ENCODE data around the gene ZBED6.
A peak's percentile ranks its signal among the peaks of the same experiment; 100 is the strongest.

ZBED6 gene

DNA sequence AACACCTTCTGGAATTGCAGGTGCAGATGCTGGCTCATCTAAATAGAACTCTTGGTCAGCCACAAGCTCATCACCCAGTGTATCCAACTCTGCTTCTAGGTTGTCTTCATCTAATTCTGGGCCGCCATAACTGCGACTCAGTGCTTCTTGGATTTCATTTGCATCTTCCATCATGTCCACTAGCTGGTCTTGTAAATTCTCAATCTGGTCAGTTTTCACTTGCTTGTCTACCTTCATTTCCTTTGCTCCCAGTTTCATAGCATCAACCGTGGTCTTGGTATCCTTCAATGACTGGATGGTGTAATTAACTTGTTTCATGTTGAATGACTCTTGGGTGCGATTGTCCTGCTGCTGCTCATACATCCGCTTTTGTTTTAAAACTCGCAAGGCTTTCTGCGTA lies 10.3 kb downstream of the ZBED6 start (continued):
- TF ChIP-seq PPARA (CRISPR knock-in tag; IDR thresholded peaks at IDR 0.05; ENCODE audit: borderline replicate concordance), result no peak
- TF ChIP-seq ISL1 (CRISPR knock-in tag; IDR thresholded peaks at IDR 0.05), result no peak
- no peak for TF ChIP-seq RARB (CRISPR knock-in tag; IDR thresholded peaks at IDR 0.05)
- no peak for TF ChIP-seq ZFP3 (CRISPR knock-in tag; IDR thresholded peaks at IDR 0.05)
- no peak for TF ChIP-seq ZNF8 (CRISPR knock-in tag; IDR thresholded peaks at IDR 0.05)
- no peak for TF ChIP-seq ESRRG (CRISPR knock-in tag; IDR thresholded peaks at IDR 0.05)
- TF ChIP-seq, protein P1, sequence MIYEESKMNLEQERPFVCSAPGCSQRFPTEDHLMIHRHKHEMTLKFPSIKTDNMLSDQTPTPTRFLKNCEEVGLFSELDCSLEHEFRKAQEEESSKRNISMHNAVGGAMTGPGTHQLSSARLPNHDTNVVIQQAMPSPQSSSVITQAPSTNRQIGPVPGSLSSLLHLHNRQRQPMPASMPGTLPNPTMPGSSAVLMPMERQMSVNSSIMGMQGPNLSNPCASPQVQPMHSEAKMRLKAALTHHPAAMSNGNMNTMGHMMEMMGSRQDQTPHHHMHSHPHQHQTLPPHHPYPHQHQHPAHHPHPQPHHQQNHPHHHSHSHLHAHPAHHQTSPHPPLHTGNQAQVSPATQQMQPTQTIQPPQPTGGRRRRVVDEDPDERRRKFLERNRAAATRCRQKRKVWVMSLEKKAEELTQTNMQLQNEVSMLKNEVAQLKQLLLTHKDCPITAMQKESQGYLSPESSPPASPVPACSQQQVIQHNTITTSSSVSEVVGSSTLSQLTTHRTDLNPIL (CRISPR knock-in tag; IDR thresholded peaks at IDR 0.05; ENCODE audit: low read depth), result no peak
- TF ChIP-seq ZNF70 (CRISPR knock-in tag; IDR thresholded peaks at IDR 0.05), result no peak

DNA sequence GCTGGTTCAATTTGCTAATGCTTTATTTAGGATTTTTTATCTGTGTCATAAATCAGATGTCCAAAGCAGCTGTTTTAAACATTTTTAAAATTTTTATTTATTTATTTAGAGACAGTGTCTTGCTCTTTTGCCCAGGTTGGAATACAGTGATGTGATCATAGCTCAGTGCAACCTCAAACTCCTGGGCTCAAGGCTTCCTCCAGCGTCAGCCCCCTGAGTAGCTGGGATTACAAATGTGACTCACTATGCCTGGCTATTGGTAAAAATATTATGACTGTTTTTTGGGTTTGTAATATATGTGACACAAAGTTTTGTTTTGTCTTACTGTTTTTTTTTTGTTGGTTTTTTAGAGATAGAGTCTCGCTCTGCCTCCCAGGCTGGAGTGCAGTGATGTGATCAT lies 11.8 kb downstream of the ZBED6 start:
- TF ChIP-seq ZNF70 (CRISPR knock-in tag; IDR thresholded peaks at IDR 0.05) (no peak), RARB (CRISPR knock-in tag; IDR thresholded peaks at IDR 0.05) (no peak), TOX (CRISPR knock-in tag; IDR thresholded peaks at IDR 0.05; ENCODE audit: borderline replicate concordance) (no peak), ESRRG (CRISPR knock-in tag; IDR thresholded peaks at IDR 0.05) (no peak), TCF4 (CRISPR knock-in tag; IDR thresholded peaks at IDR 0.05; ENCODE audit: borderline replicate concordance) (no peak), ZFP30 (CRISPR knock-in tag; IDR thresholded peaks at IDR 0.05) (no peak), CSDC2 (CRISPR knock-in tag; IDR thresholded peaks at IDR 0.05) (no peak), ZC3H10 (CRISPR knock-in tag; IDR thresholded peaks at IDR 0.05) (no peak), ISL1 (CRISPR knock-in tag; IDR thresholded peaks at IDR 0.05) (no peak), GLIS3 (CRISPR knock-in tag; IDR thresholded peaks at IDR 0.05) (no peak), ZNF8 (CRISPR knock-in tag; IDR thresholded peaks at IDR 0.05) (no peak), ZNF565 (CRISPR knock-in tag; conservative IDR thresholded peaks at IDR 0.05; ENCODE audit: low read depth) (no peak), ZFP3 (CRISPR knock-in tag; IDR thresholded peaks at IDR 0.05) (no peak), BACH2 (CRISPR knock-in tag; IDR thresholded peaks at IDR 0.05; ENCODE audit: borderline replicate concordance) (no peak), OSR1 (CRISPR knock-in tag; IDR thresholded peaks at IDR 0.05) (no peak)
- TF ChIP-seq, protein P2, sequence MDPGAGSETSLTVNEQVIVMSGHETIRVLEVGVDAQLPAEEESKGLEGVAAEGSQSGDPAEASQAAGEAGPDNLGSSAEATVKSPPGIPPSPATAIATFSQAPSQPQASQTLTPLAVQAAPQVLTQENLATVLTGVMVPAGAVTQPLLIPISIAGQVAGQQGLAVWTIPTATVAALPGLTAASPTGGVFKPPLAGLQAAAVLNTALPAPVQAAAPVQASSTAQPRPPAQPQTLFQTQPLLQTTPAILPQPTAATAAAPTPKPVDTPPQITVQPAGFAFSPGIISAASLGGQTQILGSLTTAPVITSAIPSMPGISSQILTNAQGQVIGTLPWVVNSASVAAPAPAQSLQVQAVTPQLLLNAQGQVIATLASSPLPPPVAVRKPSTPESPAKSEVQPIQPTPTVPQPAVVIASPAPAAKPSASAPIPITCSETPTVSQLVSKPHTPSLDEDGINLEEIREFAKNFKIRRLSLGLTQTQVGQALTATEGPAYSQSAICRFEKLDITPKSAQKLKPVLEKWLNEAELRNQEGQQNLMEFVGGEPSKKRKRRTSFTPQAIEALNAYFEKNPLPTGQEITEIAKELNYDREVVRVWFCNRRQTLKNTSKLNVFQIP (CRISPR knock-in tag; IDR thresholded peaks at IDR 0.05; ENCODE audit: borderline replicate concordance, low read depth), result no peak
- TF ChIP-seq, protein P3, sequence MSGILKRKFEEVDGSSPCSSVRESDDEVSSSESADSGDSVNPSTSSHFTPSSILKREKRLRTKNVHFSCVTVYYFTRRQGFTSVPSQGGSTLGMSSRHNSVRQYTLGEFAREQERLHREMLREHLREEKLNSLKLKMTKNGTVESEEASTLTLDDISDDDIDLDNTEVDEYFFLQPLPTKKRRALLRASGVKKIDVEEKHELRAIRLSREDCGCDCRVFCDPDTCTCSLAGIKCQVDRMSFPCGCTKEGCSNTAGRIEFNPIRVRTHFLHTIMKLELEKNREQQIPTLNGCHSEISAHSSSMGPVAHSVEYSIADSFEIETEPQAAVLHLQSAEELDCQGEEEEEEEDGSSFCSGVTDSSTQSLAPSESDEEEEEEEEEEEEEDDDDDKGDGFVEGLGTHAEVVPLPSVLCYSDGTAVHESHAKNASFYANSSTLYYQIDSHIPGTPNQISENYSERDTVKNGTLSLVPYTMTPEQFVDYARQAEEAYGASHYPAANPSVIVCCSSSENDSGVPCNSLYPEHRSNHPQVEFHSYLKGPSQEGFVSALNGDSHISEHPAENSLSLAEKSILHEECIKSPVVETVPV (CRISPR knock-in tag; IDR thresholded peaks at IDR 0.05), result no peak
- TF ChIP-seq, protein P1 (CRISPR knock-in tag; IDR thresholded peaks at IDR 0.05; ENCODE audit: low read depth), result no peak
- TF ChIP-seq, protein P4, sequence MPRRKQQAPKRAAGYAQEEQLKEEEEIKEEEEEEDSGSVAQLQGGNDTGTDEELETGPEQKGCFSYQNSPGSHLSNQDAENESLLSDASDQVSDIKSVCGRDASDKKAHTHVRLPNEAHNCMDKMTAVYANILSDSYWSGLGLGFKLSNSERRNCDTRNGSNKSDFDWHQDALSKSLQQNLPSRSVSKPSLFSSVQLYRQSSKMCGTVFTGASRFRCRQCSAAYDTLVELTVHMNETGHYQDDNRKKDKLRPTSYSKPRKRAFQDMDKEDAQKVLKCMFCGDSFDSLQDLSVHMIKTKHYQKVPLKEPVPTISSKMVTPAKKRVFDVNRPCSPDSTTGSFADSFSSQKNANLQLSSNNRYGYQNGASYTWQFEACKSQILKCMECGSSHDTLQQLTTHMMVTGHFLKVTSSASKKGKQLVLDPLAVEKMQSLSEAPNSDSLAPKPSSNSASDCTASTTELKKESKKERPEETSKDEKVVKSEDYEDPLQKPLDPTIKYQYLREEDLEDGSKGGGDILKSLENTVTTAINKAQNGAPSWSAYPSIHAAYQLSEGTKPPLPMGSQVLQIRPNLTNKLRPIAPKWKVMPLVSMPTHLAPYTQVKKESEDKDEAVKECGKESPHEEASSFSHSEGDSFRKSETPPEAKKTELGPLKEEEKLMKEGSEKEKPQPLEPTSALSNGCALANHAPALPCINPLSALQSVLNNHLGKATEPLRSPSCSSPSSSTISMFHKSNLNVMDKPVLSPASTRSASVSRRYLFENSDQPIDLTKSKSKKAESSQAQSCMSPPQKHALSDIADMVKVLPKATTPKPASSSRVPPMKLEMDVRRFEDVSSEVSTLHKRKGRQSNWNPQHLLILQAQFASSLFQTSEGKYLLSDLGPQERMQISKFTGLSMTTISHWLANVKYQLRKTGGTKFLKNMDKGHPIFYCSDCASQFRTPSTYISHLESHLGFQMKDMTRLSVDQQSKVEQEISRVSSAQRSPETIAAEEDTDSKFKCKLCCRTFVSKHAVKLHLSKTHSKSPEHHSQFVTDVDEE (CRISPR knock-in tag; IDR thresholded peaks at IDR 0.05), result no peak
- ATAC-seq, result peak; percentile 84

DNA sequence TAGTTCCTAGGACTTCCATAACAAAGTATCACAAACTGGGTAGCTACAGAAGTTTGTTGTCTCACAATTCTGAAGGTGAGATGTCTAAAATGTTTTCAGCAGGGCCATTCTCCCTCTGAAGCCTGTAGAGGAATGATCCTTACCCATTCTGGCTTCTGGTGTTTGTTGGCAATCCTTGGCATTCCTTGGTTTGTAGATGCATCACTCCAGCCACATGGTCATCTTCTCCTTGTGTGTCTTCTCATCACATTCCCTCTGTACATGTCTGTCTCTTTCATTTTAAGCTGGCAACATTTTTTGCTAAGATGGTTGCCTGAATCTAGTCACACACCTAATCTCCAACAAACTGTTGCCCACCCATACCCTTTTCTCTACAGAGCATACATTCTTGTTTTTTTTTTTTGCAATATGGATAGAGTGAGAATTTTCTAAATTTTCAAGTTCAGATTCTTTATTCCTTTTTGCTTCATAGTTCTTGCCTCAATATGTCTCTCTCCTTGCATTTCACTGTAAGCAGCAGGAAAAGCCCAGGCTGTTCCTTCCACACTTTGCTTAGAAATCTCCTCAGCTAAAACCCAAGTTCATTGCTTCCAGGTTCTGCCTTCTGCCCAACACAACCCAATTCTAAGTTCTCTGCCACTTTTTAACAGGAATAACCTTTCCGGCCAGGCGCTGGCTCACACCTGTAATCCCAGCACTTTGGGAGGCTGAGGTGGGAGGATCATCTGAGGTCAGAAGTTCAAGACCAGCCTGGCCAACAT lies 18.3 kb downstream of the ZBED6 start:
- no peak for ATAC-seq
- TF ChIP-seq, protein P1 (CRISPR knock-in tag; IDR thresholded peaks at IDR 0.05; ENCODE audit: low read depth), result no peak
- TF ChIP-seq ZNF8 (CRISPR knock-in tag; IDR thresholded peaks at IDR 0.05), result no peak
- no peak for TF ChIP-seq ZFP30 (CRISPR knock-in tag; IDR thresholded peaks at IDR 0.05)
- no peak for TF ChIP-seq TOX (CRISPR knock-in tag; IDR thresholded peaks at IDR 0.05; ENCODE audit: borderline replicate concordance)
- TF ChIP-seq, protein P2 (CRISPR knock-in tag; IDR thresholded peaks at IDR 0.05; ENCODE audit: borderline replicate concordance, low read depth), result no peak
- TF ChIP-seq, protein P3 (CRISPR knock-in tag; IDR thresholded peaks at IDR 0.05), result no peak
- no peak for TF ChIP-seq SNAI2 (CRISPR knock-in tag; IDR thresholded peaks at IDR 0.05)
- TF ChIP-seq ZFP3 (CRISPR knock-in tag; IDR thresholded peaks at IDR 0.05), result no peak
- TF ChIP-seq ZC3H10 (CRISPR knock-in tag; IDR thresholded peaks at IDR 0.05), result no peak
- TF ChIP-seq ESRRG (CRISPR knock-in tag; IDR thresholded peaks at IDR 0.05), result no peak
- no peak for TF ChIP-seq ZNF565 (CRISPR knock-in tag; conservative IDR thresholded peaks at IDR 0.05; ENCODE audit: low read depth)
- TF ChIP-seq RARB (CRISPR knock-in tag; IDR thresholded peaks at IDR 0.05), result no peak
- no peak for TF ChIP-seq ZNF70 (CRISPR knock-in tag; IDR thresholded peaks at IDR 0.05)
